Suprapubic skin (tissue), 4 donors: ENCODE data around the gene HSPA12B.

Experiments used
- EP300 ChIP-seq: sonication (generic); formaldehyde crosslinking; IDR thresholded peaks from one replicate; pipeline ENCODE4 v1.6.1; 2017; ENCODE audit warnings: antibody characterized with exemption
- POLR2A ChIP-seq, 2 donors: fragments of 450-650 bp; IDR thresholded peaks; one replicate each; pipeline ENCODE4 v1.6.1; 2017; ENCODE audit warnings: antibody characterized with exemption in 2 of 2, mild to moderate bottlenecking in 2 of 2, moderate library complexity in 2 of 2
- POLR2AphosphoS5 ChIP-seq, 3 donors: sonication (generic); formaldehyde crosslinking; IDR thresholded peaks; one replicate each; pipeline ENCODE4 v1.6.1; 2017; ENCODE audit warnings: antibody characterized with exemption in 3 of 3
- TF ChIP-seq, protein P1 (sequence below), 2 donors: fragments of 200-600 bp in 1 of 2; fragments of 450-650 bp in 1 of 2; sonication (generic) in 1 of 2; IDR thresholded peaks; one replicate each; pipeline ENCODE4 v1.5.1; 2016 to 2019; ENCODE audit warnings: antibody characterized with exemption in 2 of 2, mild to moderate bottlenecking in 1 of 2, moderate library complexity in 1 of 2

GRCh38 chr20:3784216-3784853 lies 51.9 kb downstream of the HSPA12B start:
- TF ChIP-seq, protein P1, sequence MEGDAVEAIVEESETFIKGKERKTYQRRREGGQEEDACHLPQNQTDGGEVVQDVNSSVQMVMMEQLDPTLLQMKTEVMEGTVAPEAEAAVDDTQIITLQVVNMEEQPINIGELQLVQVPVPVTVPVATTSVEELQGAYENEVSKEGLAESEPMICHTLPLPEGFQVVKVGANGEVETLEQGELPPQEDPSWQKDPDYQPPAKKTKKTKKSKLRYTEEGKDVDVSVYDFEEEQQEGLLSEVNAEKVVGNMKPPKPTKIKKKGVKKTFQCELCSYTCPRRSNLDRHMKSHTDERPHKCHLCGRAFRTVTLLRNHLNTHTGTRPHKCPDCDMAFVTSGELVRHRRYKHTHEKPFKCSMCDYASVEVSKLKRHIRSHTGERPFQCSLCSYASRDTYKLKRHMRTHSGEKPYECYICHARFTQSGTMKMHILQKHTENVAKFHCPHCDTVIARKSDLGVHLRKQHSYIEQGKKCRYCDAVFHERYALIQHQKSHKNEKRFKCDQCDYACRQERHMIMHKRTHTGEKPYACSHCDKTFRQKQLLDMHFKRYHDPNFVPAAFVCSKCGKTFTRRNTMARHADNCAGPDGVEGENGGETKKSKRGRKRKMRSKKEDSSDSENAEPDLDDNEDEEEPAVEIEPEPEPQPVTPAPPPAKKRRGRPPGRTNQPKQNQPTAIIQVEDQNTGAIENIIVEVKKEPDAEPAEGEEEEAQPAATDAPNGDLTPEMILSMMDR (IDR thresholded peaks at IDR 0.05) = no peak
- TF ChIP-seq POLR2AphosphoS5 (IDR thresholded peaks at IDR 0.05) (no peak), EP300 (no peak), POLR2A (IDR thresholded peaks at IDR 0.05) (no peak)
